ENCODE measurements around the gene LMAN1L.
A peak's percentile ranks its signal among the peaks of the same experiment; 100 is the strongest.

LMAN1L gene

DNA sequence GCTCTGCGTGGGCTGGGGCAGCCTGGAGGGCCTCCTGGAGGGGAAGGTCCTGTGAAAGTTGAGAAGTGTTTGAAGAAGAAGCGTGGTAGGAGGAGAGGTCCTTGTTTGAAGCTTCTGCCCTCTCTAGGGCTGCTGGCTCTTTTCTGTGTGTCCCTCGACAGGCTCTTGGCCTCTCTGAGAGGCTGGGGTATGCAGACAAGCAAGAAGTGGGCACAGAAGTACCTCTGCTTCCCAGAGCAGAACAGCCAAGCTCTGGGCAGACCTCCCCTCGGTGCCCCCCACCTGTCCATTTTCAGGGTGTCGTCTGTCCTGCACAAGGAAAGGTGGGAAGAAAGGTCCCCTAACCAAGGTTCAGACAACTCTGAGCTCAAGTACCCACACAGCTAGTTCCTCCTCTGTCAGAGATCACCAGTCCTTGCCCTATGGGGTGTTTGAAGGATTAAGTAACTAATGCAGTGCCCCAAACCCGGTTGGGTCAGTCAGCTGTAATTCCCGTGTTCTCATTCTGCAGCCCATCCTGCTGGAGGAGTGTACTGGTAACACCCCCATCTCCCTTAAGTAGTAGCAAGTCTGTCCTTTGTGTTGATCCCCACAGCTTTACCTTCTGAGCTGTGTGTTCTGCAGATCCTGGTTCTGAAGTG is 24.5 kb upstream of the LMAN1L start:
- peak overlapping the region in 4 of 5 donors; percentile 8 to 38 (median 22) for H3K4me3 ChIP-seq (ENCODE audit: low read depth in 1 of 5, low read length in 5 of 5)
- no peaks in the 10 kb centered on the region for H3K9me3 ChIP-seq (ENCODE audit: control insufficient read depth in 5 of 5, low read length in 5 of 5)
- no peak overlapping the region for H3K9ac ChIP-seq (ENCODE audit: low read length in 5 of 5)
- peaks cover 0 to 2% (median 0%) of the 10 kb centered on the region in 5 donors for H3K36me3 ChIP-seq (ENCODE audit: control insufficient read depth in 5 of 5, insufficient read depth in 5 of 5, low read length in 5 of 5)
- H3K27ac ChIP-seq (ENCODE audit: low read depth, low read length): no peak overlapping the region
- peaks cover 33 to 99% (median 97%) of the 10 kb centered on the region in 5 donors for H3K4me1 ChIP-seq (ENCODE audit: control insufficient read depth in 5 of 5, insufficient read depth in 5 of 5, low read length in 5 of 5)
- H3K27me3 ChIP-seq (ENCODE audit: control insufficient read depth in 5 of 5, insufficient read depth in 4 of 5, low read length in 5 of 5): no peaks in the 10 kb centered on the region

DNA sequence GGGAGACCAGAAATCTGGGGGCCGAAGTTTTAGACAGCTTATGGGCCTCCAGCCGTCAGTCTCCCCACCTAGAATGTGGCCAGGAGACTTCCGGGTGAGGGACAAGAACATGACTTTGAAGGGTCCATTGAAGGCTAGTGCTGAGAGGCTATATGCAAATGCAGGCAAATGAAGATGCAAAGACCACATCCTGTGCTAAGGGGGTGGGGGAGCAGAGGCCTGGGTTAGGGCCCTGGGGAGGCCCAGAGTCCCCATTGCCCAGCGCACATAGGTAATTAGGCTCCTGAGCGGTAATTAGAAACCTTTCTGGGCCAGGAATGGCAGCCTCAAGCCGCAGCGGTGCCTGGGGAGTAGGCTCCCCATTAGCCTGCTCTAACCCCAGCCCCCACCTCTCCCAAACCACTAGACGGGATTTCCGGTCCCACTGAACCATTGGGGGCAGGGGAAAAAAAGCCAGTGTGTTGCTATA is 23.9 kb upstream of the LMAN1L start:
- H3K9ac ChIP-seq (ENCODE audit: low read length in 5 of 5): peak overlapping the region in 1 of 5 donors; percentile 5
- peaks cover 30 to 97% (median 95%) of the 10 kb centered on the region in 5 donors for H3K4me1 ChIP-seq (ENCODE audit: control insufficient read depth in 5 of 5, insufficient read depth in 5 of 5, low read length in 5 of 5)
- peak overlapping the region in 2 of 5 donors; percentile 7 to 35 for H3K4me3 ChIP-seq (ENCODE audit: low read depth in 1 of 5, low read length in 5 of 5)
- H3K36me3 ChIP-seq (ENCODE audit: control insufficient read depth in 5 of 5, insufficient read depth in 5 of 5, low read length in 5 of 5): peaks cover 0 to 2% (median 0%) of the 10 kb centered on the region in 5 donors
- no peak overlapping the region for H3K27ac ChIP-seq (ENCODE audit: low read depth, low read length)
- no peaks in the 10 kb centered on the region for H3K27me3 ChIP-seq (ENCODE audit: control insufficient read depth in 5 of 5, insufficient read depth in 4 of 5, low read length in 5 of 5)
- no peaks in the 10 kb centered on the region for H3K9me3 ChIP-seq (ENCODE audit: control insufficient read depth in 5 of 5, low read length in 5 of 5)

DNA sequence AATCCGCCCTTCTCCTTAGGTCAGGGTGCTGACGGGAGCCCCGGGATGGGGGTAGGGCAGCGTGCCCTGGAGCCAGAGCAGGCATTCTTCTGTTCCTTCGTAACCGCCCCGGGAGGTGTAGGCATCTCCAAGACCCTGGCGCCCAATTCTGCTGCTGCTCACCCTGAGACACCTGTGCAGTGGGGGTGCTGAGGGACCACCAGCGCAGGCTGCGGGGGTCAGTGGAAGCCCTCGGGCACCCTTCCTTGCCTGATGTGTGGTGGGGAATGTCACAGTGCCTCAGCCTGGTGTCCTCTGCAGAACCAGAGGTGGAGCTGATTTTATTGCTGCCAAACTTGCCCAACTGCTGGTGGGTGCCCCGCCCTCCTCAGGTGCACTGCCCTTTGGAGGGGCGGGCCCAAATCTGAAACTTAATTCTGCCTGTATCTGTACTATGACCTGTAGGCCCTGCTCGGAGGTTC is 23.4 kb upstream of the LMAN1L start:
- Histone ChIP-seq H3K9ac (ENCODE audit: low read length in 5 of 5) (peak overlapping the region in 2 of 5 donors; percentile 5 to 59), H3K27ac (ENCODE audit: low read depth, low read length) (no peak overlapping the region), H3K4me1 (ENCODE audit: control insufficient read depth in 5 of 5, insufficient read depth in 5 of 5, low read length in 5 of 5) (peaks cover 27 to 92% (median 90%) of the 10 kb centered on the region in 5 donors), H3K36me3 (ENCODE audit: control insufficient read depth in 5 of 5, insufficient read depth in 5 of 5, low read length in 5 of 5) (peaks cover 0 to 2% (median 0%) of the 10 kb centered on the region in 5 donors), H3K4me3 (ENCODE audit: low read depth in 1 of 5, low read length in 5 of 5) (peak overlapping the region in 3 of 5 donors; percentile 7 to 35 (median 8)), H3K27me3 (ENCODE audit: control insufficient read depth in 5 of 5, insufficient read depth in 4 of 5, low read length in 5 of 5) (no peaks in the 10 kb centered on the region), H3K9me3 (ENCODE audit: control insufficient read depth in 5 of 5, low read length in 5 of 5) (no peaks in the 10 kb centered on the region)

DNA sequence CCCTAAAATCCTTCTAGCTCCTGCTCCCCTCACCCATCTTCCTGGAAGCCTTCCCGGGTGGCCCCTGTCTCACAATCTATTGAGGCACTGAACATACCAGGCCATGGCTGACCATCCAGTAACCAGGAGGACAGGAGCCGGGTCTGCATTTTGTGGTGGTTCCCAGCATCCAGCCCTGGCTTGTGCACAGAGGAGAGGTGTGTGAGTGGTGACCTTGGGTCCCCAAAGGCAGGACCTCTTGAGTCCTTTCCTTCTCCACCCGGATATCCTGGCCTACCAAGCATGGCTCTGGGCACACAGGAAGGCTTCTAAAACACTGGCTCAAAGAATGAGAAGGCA is 22.9 kb upstream of the LMAN1L start:
- Histone ChIP-seq H3K27ac (ENCODE audit: low read depth, low read length) (peak overlapping the region; percentile 17), H3K4me1 (ENCODE audit: control insufficient read depth in 5 of 5, insufficient read depth in 5 of 5, low read length in 5 of 5) (peaks cover 27 to 89% (median 85%) of the 10 kb centered on the region in 5 donors), H3K4me3 (ENCODE audit: low read depth in 1 of 5, low read length in 5 of 5) (peak overlapping the region in 3 of 5 donors; percentile 7 to 45 (median 8)), H3K9me3 (ENCODE audit: control insufficient read depth in 5 of 5, low read length in 5 of 5) (no peaks in the 10 kb centered on the region), H3K36me3 (ENCODE audit: control insufficient read depth in 5 of 5, insufficient read depth in 5 of 5, low read length in 5 of 5) (peaks cover 0 to 3% (median 0%) of the 10 kb centered on the region in 5 donors), H3K9ac (ENCODE audit: low read length in 5 of 5) (peak overlapping the region; percentile 17 to 63 (median 49)), H3K27me3 (ENCODE audit: control insufficient read depth in 5 of 5, insufficient read depth in 4 of 5, low read length in 5 of 5) (no peaks in the 10 kb centered on the region)

DNA sequence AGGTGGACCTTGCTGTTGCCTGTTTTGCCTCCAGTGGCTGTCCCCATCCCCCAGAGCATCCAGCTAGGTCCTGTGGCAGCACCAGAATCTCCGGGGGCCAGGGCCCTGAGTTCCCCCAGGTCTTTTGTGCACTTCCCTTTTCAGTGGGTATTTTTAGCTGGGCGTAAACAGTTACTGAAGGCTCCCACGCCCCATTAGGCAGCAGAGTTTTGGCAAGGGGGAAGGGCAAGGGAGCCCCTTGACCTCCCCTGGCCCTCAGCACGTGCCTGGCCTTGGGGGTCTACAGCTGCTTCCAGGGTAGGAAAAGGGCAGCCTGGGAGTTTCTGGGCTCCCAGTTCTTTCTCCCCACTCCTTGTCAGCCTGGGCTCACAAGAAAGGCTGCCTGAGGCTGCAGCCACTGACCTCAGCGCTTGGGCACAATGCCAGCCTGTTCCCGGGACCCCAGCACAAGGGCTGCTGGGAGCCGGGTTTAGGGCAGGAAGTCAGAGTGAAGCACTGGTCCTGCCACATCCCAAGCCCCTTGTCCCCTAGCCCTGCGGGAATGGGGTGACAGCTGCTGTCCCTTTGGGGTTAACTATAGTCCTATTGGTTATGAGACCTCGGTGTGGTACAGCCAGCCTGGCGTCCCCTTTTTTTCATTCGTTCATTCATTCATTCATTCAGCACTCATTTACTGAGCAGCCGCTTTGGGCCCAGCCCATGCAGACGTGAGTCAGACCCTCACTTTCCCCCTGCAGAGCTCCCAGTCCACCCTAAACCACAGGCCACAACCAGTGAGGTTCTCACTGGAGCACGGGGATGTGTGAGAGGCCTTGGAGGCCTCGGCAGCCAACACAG is 22.3 kb upstream of the LMAN1L start:
- peak overlapping the region; percentile 17 to 63 (median 49) for H3K9ac ChIP-seq (ENCODE audit: low read length in 5 of 5)
- peaks cover 27 to 87% (median 79%) of the 10 kb centered on the region in 5 donors for H3K4me1 ChIP-seq (ENCODE audit: control insufficient read depth in 5 of 5, insufficient read depth in 5 of 5, low read length in 5 of 5)
- peaks cover 0 to 8% (median 1%) of the 10 kb centered on the region in 5 donors for H3K36me3 ChIP-seq (ENCODE audit: control insufficient read depth in 5 of 5, insufficient read depth in 5 of 5, low read length in 5 of 5)
- no peaks in the 10 kb centered on the region for H3K9me3 ChIP-seq (ENCODE audit: control insufficient read depth in 5 of 5, low read length in 5 of 5)
- H3K27ac ChIP-seq (ENCODE audit: low read depth, low read length): peak overlapping the region; percentile 17
- H3K27me3 ChIP-seq (ENCODE audit: control insufficient read depth in 5 of 5, insufficient read depth in 4 of 5, low read length in 5 of 5): no peaks in the 10 kb centered on the region
- peak overlapping the region in 3 of 5 donors; percentile 3 to 45 (median 8) for H3K4me3 ChIP-seq (ENCODE audit: low read depth in 1 of 5, low read length in 5 of 5)

DNA sequence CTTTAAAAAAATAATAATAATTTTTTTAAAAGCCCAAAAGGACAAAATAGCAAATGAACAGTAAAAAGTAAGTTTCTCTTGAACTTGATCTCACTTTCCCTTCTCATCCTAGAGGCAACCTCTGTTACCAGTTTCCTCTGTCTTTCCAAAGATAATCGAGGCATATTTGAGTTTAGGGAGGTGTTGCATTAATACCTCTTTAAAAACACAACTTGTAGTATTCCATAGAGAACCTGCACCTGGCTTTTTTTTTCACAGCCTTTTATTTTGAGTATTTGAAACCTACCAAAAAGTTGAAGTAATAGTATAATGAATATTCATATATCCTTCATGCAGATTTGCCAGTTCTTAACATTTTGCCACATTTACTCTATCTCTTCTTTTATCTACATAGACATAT is 21.6 kb upstream of the LMAN1L start:
- Histone ChIP-seq H3K27me3 (ENCODE audit: control insufficient read depth in 5 of 5, insufficient read depth in 4 of 5, low read length in 5 of 5) (no peaks in the 10 kb centered on the region), H3K4me3 (ENCODE audit: low read depth in 1 of 5, low read length in 5 of 5) (no peak overlapping the region), H3K27ac (ENCODE audit: low read depth, low read length) (no peak overlapping the region), H3K9me3 (ENCODE audit: control insufficient read depth in 5 of 5, low read length in 5 of 5) (no peaks in the 10 kb centered on the region), H3K9ac (ENCODE audit: low read length in 5 of 5) (no peak overlapping the region), H3K36me3 (ENCODE audit: control insufficient read depth in 5 of 5, insufficient read depth in 5 of 5, low read length in 5 of 5) (peaks cover 0 to 8% (median 2%) of the 10 kb centered on the region in 5 donors), H3K4me1 (ENCODE audit: control insufficient read depth in 5 of 5, insufficient read depth in 5 of 5, low read length in 5 of 5) (peaks cover 23 to 80% (median 73%) of the 10 kb centered on the region in 5 donors)

DNA sequence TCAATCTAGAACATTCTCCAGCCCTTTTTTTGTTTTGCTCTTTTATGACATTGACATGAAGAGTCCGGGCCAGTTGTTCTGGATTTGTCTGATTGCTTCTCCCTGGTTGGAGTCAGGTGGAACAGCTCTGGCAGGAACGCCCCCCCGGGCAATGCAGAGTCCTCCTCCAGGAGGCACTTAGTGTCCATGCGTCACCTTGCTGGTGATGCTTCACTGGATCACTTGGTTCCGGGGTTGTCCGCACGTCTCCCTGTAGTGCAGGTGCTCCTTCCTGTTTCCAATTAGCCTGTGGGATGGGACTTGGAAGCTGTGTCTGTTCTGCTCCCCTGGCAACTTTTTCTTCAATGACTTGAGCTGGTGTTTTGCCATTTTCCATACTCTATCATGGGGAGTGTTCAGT is 21.0 kb upstream of the LMAN1L start:
- Histone ChIP-seq H3K9ac (ENCODE audit: low read length in 5 of 5) (no peak overlapping the region), H3K27ac (ENCODE audit: low read depth, low read length) (no peak overlapping the region), H3K4me1 (ENCODE audit: control insufficient read depth in 5 of 5, insufficient read depth in 5 of 5, low read length in 5 of 5) (peaks cover 21 to 73% (median 66%) of the 10 kb centered on the region in 5 donors)

DNA sequence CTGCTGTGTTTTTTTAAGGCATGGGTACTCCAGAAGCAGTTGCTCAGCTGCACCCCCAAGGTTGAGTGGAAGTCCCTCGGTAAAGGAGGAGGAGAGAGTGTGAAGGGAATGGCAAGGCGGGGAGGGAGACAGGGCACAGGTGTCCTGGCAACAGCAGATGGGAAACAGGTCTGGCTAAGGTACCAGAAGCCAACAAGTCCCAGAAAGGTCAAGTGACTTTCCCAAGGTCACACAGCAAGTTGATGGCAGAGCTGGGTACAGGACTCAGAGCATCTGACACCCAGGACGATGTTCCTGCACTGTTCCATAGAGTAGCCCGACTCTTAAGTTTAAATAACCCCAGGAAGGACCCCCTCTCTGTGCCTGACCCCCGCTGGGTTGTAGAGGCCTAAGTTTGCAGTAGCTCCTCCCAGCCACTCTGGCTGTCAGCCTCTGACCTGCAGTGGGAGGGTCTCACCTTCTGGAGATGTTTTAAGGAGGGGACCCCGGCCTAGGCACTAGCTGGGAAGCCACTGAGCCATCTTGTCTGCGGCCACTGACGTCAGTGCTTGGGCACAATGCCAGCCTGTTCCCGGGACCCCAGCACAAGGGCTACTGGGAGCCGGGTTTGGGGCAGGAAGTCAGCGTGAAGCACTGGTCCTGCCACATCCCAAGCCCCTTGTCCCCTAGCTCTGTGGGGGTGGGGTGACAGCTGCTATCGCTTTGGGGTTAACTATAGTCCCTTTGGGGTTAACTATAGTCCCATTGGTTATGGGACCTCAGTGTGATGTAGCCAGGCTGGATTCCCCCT is 20.2 kb upstream of the LMAN1L start:
- Histone ChIP-seq H3K4me3 (ENCODE audit: low read depth in 1 of 5, low read length in 5 of 5) (no peak overlapping the region), H3K4me1 (ENCODE audit: control insufficient read depth in 5 of 5, insufficient read depth in 5 of 5, low read length in 5 of 5) (peaks cover 19 to 65% (median 59%) of the 10 kb centered on the region in 5 donors), H3K36me3 (ENCODE audit: control insufficient read depth in 5 of 5, insufficient read depth in 5 of 5, low read length in 5 of 5) (peaks cover 0 to 11% (median 2%) of the 10 kb centered on the region in 5 donors), H3K27me3 (ENCODE audit: control insufficient read depth in 5 of 5, insufficient read depth in 4 of 5, low read length in 5 of 5) (no peaks in the 10 kb centered on the region), H3K27ac (ENCODE audit: low read depth, low read length) (no peak overlapping the region), H3K9ac (ENCODE audit: low read length in 5 of 5) (peak overlapping the region in 2 of 5 donors; percentile 28 to 48), H3K9me3 (ENCODE audit: control insufficient read depth in 5 of 5, low read length in 5 of 5) (no peaks in the 10 kb centered on the region)

More for the DNA sequence above, 21.0 kb upstream of the LMAN1L start:
- Histone ChIP-seq H3K4me3 (ENCODE audit: low read depth in 1 of 5, low read length in 5 of 5) (no peak overlapping the region), H3K27me3 (ENCODE audit: control insufficient read depth in 5 of 5, insufficient read depth in 4 of 5, low read length in 5 of 5) (no peaks in the 10 kb centered on the region), H3K36me3 (ENCODE audit: control insufficient read depth in 5 of 5, insufficient read depth in 5 of 5, low read length in 5 of 5) (peaks cover 0 to 11% (median 2%) of the 10 kb centered on the region in 5 donors), H3K9me3 (ENCODE audit: control insufficient read depth in 5 of 5, low read length in 5 of 5) (no peaks in the 10 kb centered on the region)

DNA sequence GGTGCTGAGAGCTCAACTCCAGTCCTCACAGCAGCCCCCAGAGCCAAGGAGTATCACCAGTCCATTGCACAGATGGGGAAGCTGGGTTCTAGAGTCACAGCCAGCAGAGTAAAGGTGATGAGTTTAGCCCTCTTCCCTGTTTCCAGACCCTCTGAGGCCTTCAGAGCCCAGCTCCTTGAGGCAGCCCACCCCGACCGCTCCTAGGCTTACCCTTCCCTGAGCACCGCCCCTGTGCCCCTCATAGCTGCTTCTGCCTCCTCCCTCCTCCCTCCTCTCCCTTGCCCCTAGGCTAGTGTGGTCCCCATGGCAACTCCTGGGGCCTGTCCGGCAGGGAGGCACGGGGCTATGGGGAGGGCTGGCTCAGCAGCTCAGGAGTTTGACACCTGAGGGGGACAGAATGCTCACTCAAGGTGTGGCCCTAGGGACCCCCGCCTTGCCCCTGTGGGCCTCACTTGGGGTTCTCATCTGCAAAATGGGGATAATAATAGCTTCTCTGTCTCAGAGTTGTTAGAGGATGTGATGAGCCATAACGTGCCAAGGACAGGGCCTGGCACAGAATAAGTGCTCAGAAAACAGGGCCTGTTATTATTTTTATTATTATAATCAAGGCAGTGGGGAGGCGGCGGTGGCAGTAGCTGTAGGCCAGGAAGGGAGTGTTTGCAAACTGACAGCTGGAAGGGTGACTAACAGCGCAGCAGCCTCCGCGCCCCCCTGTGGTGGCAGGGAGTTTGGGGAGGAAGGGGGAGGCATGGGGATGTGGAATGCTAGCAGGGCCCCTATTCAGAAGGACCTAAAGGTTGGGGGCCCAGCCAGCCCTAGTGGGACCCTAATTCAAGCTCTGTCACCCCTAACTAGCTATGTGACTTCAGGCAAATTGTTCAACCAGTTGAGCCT is 19.3 kb upstream of the LMAN1L start:
- H3K27ac ChIP-seq (ENCODE audit: low read depth, low read length): no peak overlapping the region
- no peaks in the 10 kb centered on the region for H3K9me3 ChIP-seq (ENCODE audit: control insufficient read depth in 5 of 5, low read length in 5 of 5)
- peak overlapping the region in 1 of 5 donors; percentile 12 for H3K9ac ChIP-seq (ENCODE audit: low read length in 5 of 5)
- H3K4me1 ChIP-seq (ENCODE audit: control insufficient read depth in 5 of 5, insufficient read depth in 5 of 5, low read length in 5 of 5): peaks cover 13 to 56% (median 49%) of the 10 kb centered on the region in 5 donors
- H3K36me3 ChIP-seq (ENCODE audit: control insufficient read depth in 5 of 5, insufficient read depth in 5 of 5, low read length in 5 of 5): peaks cover 0 to 20% (median 5%) of the 10 kb centered on the region in 5 donors
- no peaks in the 10 kb centered on the region for H3K27me3 ChIP-seq (ENCODE audit: control insufficient read depth in 5 of 5, insufficient read depth in 4 of 5, low read length in 5 of 5)
- no peak overlapping the region for H3K4me3 ChIP-seq (ENCODE audit: low read depth in 1 of 5, low read length in 5 of 5)

All from subcutaneous abdominal adipose tissue (tissue), 5 donors.